DOHH2 (cell line): Measurements from ENCODE around the gene CDKN2B-AS1.

Experiments
- CTCF ChIP-seq: fragments of 200-600 bp; sonication (generic); IDR thresholded peaks from one replicate; pipeline ENCODE4 v1.5.1; 2014; ENCODE audit warnings: antibody characterized with exemption, mild to moderate bottlenecking, low read depth, low read length; ENCODE audit not compliant: poor library complexity, severe bottlenecking
- EZH2phosphoT487 ChIP-seq: fragments of 200-600 bp; sonication (generic); IDR thresholded peaks from 2 replicates; pipeline ENCODE4 v1.6.1; 2017; ENCODE audit warnings: borderline replicate concordance, mild to moderate bottlenecking, antibody characterized with exemption, low read length, moderate library complexity, mixed read lengths

GRCh38 chr9:21982861-21983560 lies 11.6 kb upstream of the CDKN2B-AS1 start:
- TF ChIP-seq CTCF = no peak
- no peak for TF ChIP-seq EZH2phosphoT487
